ENCODE data around the gene CCDC92B.

Gene CCDC92B

GRCh38 chr17:2693561-2694380 is 55.7 kb downstream of the CCDC92B start:
- no peaks in the 10 kb centered on the region for H3K4me1 ChIP-seq (ENCODE audit: control insufficient read depth, insufficient read depth, low read length, poor library complexity, severe bottlenecking)
- no peak overlapping the region for H3K4me3 ChIP-seq (ENCODE audit: extremely low read depth, insufficient read depth, low read length, poor library complexity, severe bottlenecking)
- WGBS, 2 experiments (ENCODE audit: insufficient coverage in 2 of 2), result 92 to 96% methylated on average over 28 to 31 of the region's 37 CpGs
- H3K36me3 ChIP-seq (ENCODE audit: control insufficient read depth, insufficient read depth, low read length), result peaks cover 51% of the 10 kb centered on the region
- H3K9me3 ChIP-seq (ENCODE audit: control insufficient read depth, low read length), result no peaks in the 10 kb centered on the region
- H3K27ac ChIP-seq (ENCODE audit: low read depth, low read length, severe bottlenecking), result no peak overlapping the region

GRCh38 chr17:2692781-2693135 is 56.7 kb downstream of the CCDC92B start:
- Histone ChIP-seq H3K4me3 (ENCODE audit: extremely low read depth, insufficient read depth, low read length, poor library complexity, severe bottlenecking) (no peak overlapping the region), H3K36me3 (ENCODE audit: control insufficient read depth, insufficient read depth, low read length) (peaks cover 41% of the 10 kb centered on the region), H3K9me3 (ENCODE audit: control insufficient read depth, low read length) (no peaks in the 10 kb centered on the region), H3K27ac (ENCODE audit: low read depth, low read length, severe bottlenecking) (no peak overlapping the region), H3K4me1 (ENCODE audit: control insufficient read depth, insufficient read depth, low read length, poor library complexity, severe bottlenecking) (no peaks in the 10 kb centered on the region)
- 90 to 93% methylated on average over 7 to 9 of the region's 14 CpGs for WGBS, 2 experiments (ENCODE audit: insufficient coverage in 2 of 2)

- no peak overlapping the region for H3K4me3 ChIP-seq (ENCODE audit: extremely low read depth, insufficient read depth, low read length, poor library complexity, severe bottlenecking)
- no peaks in the 10 kb centered on the region for H3K9me3 ChIP-seq (ENCODE audit: control insufficient read depth, low read length)
- no peak overlapping the region for H3K27ac ChIP-seq (ENCODE audit: low read depth, low read length, severe bottlenecking)
- 96% methylated on average over 57 to 60 of the region's 71 CpGs for WGBS, 2 experiments (ENCODE audit: insufficient coverage in 2 of 2)
- no peaks in the 10 kb centered on the region for H3K4me1 ChIP-seq (ENCODE audit: control insufficient read depth, insufficient read depth, low read length, poor library complexity, severe bottlenecking)
- peaks cover 35% of the 10 kb centered on the region for H3K36me3 ChIP-seq (ENCODE audit: control insufficient read depth, insufficient read depth, low read length)
These were observed 57.3 kb downstream of the CCDC92B start for GRCh38 chr17:2691965-2692780.

GRCh38 chr17:2691069-2691871 is 58.2 kb downstream of the CCDC92B start:
- H3K4me1 ChIP-seq (ENCODE audit: control insufficient read depth, insufficient read depth, low read length, poor library complexity, severe bottlenecking), result no peaks in the 10 kb centered on the region
- peaks cover 34% of the 10 kb centered on the region for H3K36me3 ChIP-seq (ENCODE audit: control insufficient read depth, insufficient read depth, low read length)
- H3K27ac ChIP-seq (ENCODE audit: low read depth, low read length, severe bottlenecking), result no peak overlapping the region
- no peaks in the 10 kb centered on the region for H3K9me3 ChIP-seq (ENCODE audit: control insufficient read depth, low read length)
- H3K4me3 ChIP-seq (ENCODE audit: extremely low read depth, insufficient read depth, low read length, poor library complexity, severe bottlenecking), result no peak overlapping the region
- WGBS, 2 experiments (ENCODE audit: insufficient coverage in 2 of 2), result 94 to 96% methylated on average over 53 to 59 of the region's 62 CpGs

GRCh38 chr17:2690165-2691068 is 59.0 kb downstream of the CCDC92B start:
- peaks cover 28% of the 10 kb centered on the region for H3K36me3 ChIP-seq (ENCODE audit: control insufficient read depth, insufficient read depth, low read length)
- no peak overlapping the region for H3K27ac ChIP-seq (ENCODE audit: low read depth, low read length, severe bottlenecking)
- 94 to 95% methylated on average over 38 to 44 of the region's 55 CpGs for WGBS, 2 experiments (ENCODE audit: insufficient coverage in 2 of 2)
- no peak overlapping the region for H3K4me3 ChIP-seq (ENCODE audit: extremely low read depth, insufficient read depth, low read length, poor library complexity, severe bottlenecking)
- H3K4me1 ChIP-seq (ENCODE audit: control insufficient read depth, insufficient read depth, low read length, poor library complexity, severe bottlenecking), result peaks cover 2% of the 10 kb centered on the region
- H3K9me3 ChIP-seq (ENCODE audit: control insufficient read depth, low read length), result no peaks in the 10 kb centered on the region

DNA sequence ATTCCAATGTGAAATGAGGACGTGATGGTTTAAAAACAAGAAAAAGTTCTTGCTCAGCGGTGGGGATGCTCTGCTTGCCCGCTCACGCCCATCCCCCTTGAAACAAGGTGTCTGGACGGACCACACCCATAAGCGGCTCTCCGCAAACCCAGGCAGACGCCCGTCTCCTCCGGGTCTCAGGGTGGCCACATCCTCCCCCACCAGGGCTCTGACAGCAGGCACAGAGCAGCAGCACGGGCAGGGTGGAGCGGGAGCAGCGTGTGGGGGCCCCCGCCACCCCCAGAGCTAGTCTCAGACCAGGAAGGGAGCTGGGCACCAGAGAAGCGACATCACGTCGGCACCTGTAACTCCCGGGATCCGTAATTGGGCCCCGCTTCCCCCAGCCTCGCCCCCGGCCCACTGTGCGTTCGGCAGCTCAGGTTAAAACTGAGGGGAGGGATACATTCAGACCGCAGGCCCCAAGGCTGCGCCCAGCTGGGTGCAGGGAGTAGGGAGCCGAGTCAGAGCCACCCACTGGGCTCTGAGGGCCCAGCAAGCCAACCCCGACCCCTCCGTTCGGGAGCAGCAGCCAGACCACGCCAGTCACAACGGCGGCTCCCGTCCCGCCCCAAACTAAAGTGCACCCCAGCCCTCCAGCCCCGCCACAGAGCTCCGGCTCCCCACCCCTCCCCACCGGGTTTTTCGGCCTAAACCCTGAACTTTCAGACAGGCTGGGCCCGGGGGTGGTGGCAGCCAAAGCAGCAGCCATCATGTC is 59.9 kb downstream of the CCDC92B start:
- no peaks in the 10 kb centered on the region for H3K9me3 ChIP-seq (ENCODE audit: control insufficient read depth, low read length)
- no peak overlapping the region for H3K27ac ChIP-seq (ENCODE audit: low read depth, low read length, severe bottlenecking)
- WGBS, 2 experiments (ENCODE audit: insufficient coverage in 2 of 2), result 92 to 95% methylated on average over 15 to 38 of the region's 40 CpGs
- peaks cover 2% of the 10 kb centered on the region for H3K4me1 ChIP-seq (ENCODE audit: control insufficient read depth, insufficient read depth, low read length, poor library complexity, severe bottlenecking)
- no peak overlapping the region for H3K4me3 ChIP-seq (ENCODE audit: extremely low read depth, insufficient read depth, low read length, poor library complexity, severe bottlenecking)
- peaks cover 28% of the 10 kb centered on the region for H3K36me3 ChIP-seq (ENCODE audit: control insufficient read depth, insufficient read depth, low read length)

DNA sequence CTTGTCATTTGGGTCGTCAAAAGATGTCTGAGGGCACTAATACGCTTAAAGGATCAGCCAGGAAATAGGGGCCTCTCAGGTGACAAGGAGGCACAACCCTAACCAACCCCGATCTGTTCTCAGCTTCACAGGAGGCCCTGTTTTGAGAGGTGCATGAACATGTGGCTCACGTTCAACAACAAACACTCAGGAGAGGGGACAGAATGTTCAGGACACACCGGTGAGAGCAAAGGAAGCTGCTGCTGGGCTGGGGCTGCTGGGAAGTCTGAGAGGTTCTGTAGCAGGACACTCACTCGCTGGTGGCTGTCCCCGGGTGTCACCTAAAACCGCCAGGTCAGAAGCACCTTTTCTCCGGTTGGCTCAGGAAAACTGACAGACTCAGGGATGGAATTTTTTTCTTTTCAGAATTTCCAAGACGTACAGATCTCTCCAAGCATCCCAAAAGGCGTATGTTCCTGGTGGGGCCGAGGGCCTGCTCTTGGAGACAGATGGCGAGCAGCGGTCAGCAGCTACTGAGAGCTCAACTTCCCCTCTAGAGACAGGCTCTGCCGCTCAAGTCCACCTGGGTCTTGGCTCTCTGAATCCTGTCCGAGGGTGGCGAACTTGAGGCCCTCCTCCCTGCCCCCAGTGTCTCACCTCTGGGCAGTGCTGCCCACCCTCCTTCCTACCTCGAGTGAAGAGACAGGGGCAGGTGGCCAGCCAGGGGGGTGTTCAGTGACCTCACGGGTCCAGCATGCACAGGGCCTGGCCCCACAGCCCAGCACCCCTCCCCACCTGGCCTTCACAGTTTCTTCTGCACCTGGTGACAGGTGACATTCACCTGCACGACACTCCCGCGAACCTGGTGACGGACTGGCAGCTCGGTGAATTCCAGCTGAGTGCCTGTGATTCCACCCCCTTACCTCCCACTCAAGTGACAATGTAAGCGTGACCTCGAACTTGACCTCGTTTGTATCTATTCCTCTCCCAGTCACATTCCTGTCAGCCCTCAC is 60.8 kb downstream of the CCDC92B start:
- whole genome bisulfite sequencing, 2 experiments (ENCODE audit: insufficient coverage in 2 of 2), result 87 to 88% methylated on average over 22 to 24 of the region's 27 CpGs
- H3K27ac ChIP-seq (ENCODE audit: low read depth, low read length, severe bottlenecking), result no peak overlapping the region
- H3K4me1 ChIP-seq (ENCODE audit: control insufficient read depth, insufficient read depth, low read length, poor library complexity, severe bottlenecking), result peaks cover 2% of the 10 kb centered on the region
- H3K36me3 ChIP-seq (ENCODE audit: control insufficient read depth, insufficient read depth, low read length), result peaks cover 21% of the 10 kb centered on the region
- no peaks in the 10 kb centered on the region for H3K9me3 ChIP-seq (ENCODE audit: control insufficient read depth, low read length)
- H3K4me3 ChIP-seq (ENCODE audit: extremely low read depth, insufficient read depth, low read length, poor library complexity, severe bottlenecking), result no peak overlapping the region

GRCh38 chr17:2687074-2687418 is 62.4 kb downstream of the CCDC92B start:
- H3K27ac ChIP-seq (ENCODE audit: low read depth, low read length, severe bottlenecking), result peak overlapping the region; percentile 36
- peaks cover 2% of the 10 kb centered on the region for H3K4me1 ChIP-seq (ENCODE audit: control insufficient read depth, insufficient read depth, low read length, poor library complexity, severe bottlenecking)
- H3K4me3 ChIP-seq (ENCODE audit: extremely low read depth, insufficient read depth, low read length, poor library complexity, severe bottlenecking), result no peak overlapping the region
- peaks cover 21% of the 10 kb centered on the region for H3K36me3 ChIP-seq (ENCODE audit: control insufficient read depth, insufficient read depth, low read length)
- 92 to 98% methylated on average over 6 of the region's 6 CpGs for WGBS, 2 experiments (ENCODE audit: insufficient coverage in 2 of 2)
- H3K9me3 ChIP-seq (ENCODE audit: control insufficient read depth, low read length), result no peaks in the 10 kb centered on the region

GRCh38 chr17:2685696-2686095 is 63.8 kb downstream of the CCDC92B start:
- 92 to 94% methylated on average over 14 to 15 of the region's 15 CpGs for WGBS, 2 experiments (ENCODE audit: insufficient coverage in 2 of 2)
- no peaks in the 10 kb centered on the region for H3K9me3 ChIP-seq (ENCODE audit: control insufficient read depth, low read length)
- H3K36me3 ChIP-seq (ENCODE audit: control insufficient read depth, insufficient read depth, low read length), result peaks cover 30% of the 10 kb centered on the region
- peaks cover 2% of the 10 kb centered on the region for H3K4me1 ChIP-seq (ENCODE audit: control insufficient read depth, insufficient read depth, low read length, poor library complexity, severe bottlenecking)
- H3K27ac ChIP-seq (ENCODE audit: low read depth, low read length, severe bottlenecking), result no peak overlapping the region
- H3K4me3 ChIP-seq (ENCODE audit: extremely low read depth, insufficient read depth, low read length, poor library complexity, severe bottlenecking), result no peak overlapping the region

All from mesodermal cell (in vitro differentiated cells).